Aorta (tissue), 5 donors: ENCODE data around the gene DCPS. TPM values are rescaled to one million over a fixed set of nuclear protein-coding genes. Genes with fewer than 3 reads are reported as not detected.
A peak's percentile ranks its signal among the peaks of the same experiment; 100 is the strongest.
"Not testable (repeated sequence)": the region's sequence is repeated elsewhere in the genome, so short reads cannot be mapped to it uniquely, and the experiment has no call there.

Experiments
- ATAC-seq: fragments of 200-7000 bp; cut with Tn5 transposase; one replicate; pipeline ENCODE4 v1.9.1; 2022; ENCODE audit warnings: moderate library complexity; ENCODE audit not compliant: low FRiP score
- DNase-seq, 2 donors: peaks; one replicate each; pipeline ENCODE4 v3.0.0-alpha.2; 2020
- H3K27ac ChIP-seq, 2 donors: one replicate each; pipeline ENCODE4 v1.5.1; 2013; ENCODE audit warnings: low read length in 2 of 2, mild to moderate bottlenecking in 2 of 2, moderate library complexity in 2 of 2, control low read depth in 1 of 2, inconsistent platforms in 1 of 2, low read depth in 1 of 2
- H3K27me3 ChIP-seq, 2 donors: one replicate each; pipeline ENCODE4 v1.6.1; 2013; ENCODE audit warnings: control low read depth in 1 of 2, low read length in 1 of 2, mild to moderate bottlenecking in 1 of 2, moderate library complexity in 1 of 2; ENCODE audit not compliant: insufficient read depth in 2 of 2, control insufficient read depth in 1 of 2
- H3K36me3 ChIP-seq, 2 donors: one replicate each; pipeline ENCODE4 v1.6.1; 2013; ENCODE audit warnings: control low read depth in 1 of 2, low read length in 1 of 2, mild to moderate bottlenecking in 1 of 2; ENCODE audit not compliant: insufficient read depth in 2 of 2, control insufficient read depth in 1 of 2
- H3K4me1 ChIP-seq, 2 donors: one replicate each; pipeline ENCODE4 v1.6.1; 2013; ENCODE audit warnings: low read length in 2 of 2, control low read depth in 1 of 2, mild to moderate bottlenecking in 1 of 2, moderate library complexity in 1 of 2; ENCODE audit not compliant: insufficient read depth in 2 of 2, control insufficient read depth in 1 of 2
- H3K4me3 ChIP-seq, 2 donors: one replicate each; pipeline ENCODE4 v1.5.1; 2013; ENCODE audit warnings: low read length in 2 of 2, control low read depth in 1 of 2, mild to moderate bottlenecking in 1 of 2
- H3K9me3 ChIP-seq: one replicate; pipeline ENCODE4 v1.6.1; 2013; ENCODE audit warnings: mild to moderate bottlenecking, low read length; ENCODE audit not compliant: control insufficient read depth
- WGBS, 2 donors: extraction: QIAGEN DNeasy Blood & Tissue Kit; methylation state at CpG; one replicate each; pipeline ENCODE4 v1.1.7; 2013; 5-methylcytosine and 5-hydroxymethylcytosine counted together
- intact Hi-C, 2 donors: fragments of 100-400 bp; cut with DNase I; formaldehyde crosslinking; loops; one replicate each; pipeline versions ENCODE4 v1.14.2 to v1.15.0; 2022
- polyA plus RNA-seq, 2 donors: library from polyadenylated mRNA; stranded (reverse); fragments of 200-250 nt; gene quantifications; one replicate each; pipeline ENCODE4 v1.2.3, GENCODE V29; 2013
- total RNA-seq, 2 donors: library from RNA; stranded (reverse); fragmentation: NEBNext Ultra II Directional; extraction: Animal tissue kit (Norgen Biotek cat#: 25700); gene quantifications; one replicate each; pipeline ENCODE4 v1.2.1, GENCODE V29; 2021
- donor health status: healthy with polysubstance abuse.
- donor health status: Bipolar disorder and iron deficiency.
- donor health status: DM: no; HTN: no; CAD: no.
- donor health status: DM: no; HTN: no; CAD: no.
- donor health status: DM: yes; HTN: yes; CAD: no.

DCPS gene
- total and polyA plus RNA-seq, 4 donors = 7.9 to 9.9 (median 9.3) TPM

DNA sequence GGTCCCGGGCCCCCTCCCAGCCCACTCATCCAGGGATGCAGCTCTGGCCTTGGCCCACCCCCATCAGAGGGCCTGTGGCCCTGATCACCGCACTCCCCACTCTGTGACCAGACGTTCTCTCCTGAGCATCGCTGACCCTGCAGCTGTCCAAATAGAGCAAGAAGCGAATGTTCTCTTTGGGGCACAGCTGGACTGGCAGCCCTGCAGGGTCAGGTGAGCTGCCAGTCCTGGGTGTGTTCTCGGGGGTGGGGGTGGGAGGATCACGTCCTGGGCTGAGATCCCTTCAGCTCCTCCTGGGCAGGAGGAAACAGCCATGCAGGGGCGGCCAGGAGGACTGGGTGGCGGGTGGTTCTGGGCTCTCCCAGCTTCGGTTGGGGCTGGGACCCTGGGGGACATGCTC, 78.1 kb downstream of the DCPS start:
- DNase-seq = peak in 1 of 2 donors; percentile 21
- intact Hi-C loops, H3K4me1 ChIP-seq, H3K27ac ChIP-seq, H3K4me3 ChIP-seq, H3K36me3 ChIP-seq, ATAC-seq, H3K9me3 ChIP-seq, H3K27me3 ChIP-seq: not testable (repeated sequence)
- WGBS, 2 donors = 73% methylated on average over 6 of the region's 10 CpGs

DNA sequence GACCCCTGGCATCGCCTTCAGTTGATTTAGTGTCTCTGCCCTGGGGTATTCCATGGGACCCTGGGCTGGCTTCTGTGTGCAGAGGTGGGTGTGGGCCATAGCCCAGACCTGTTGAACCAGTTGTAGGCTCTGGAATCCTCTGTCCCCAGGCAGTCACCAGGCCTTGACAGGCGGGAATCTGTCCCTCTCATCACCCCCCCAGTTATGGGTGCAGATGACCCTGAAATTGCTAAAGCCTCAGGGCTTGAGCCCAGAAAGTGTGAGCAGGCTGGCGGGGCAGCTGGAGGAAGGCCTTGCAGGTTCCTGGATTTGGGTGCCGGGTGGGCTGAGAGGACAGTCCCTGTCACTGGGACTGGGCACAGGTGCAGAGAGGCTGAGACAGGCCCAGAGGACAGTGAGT, 78.8 kb downstream of the DCPS start:
- 92 to 95% methylated on average over 3 to 4 of the region's 4 CpGs for WGBS, 2 donors
- DNase-seq = peak; percentile 15 to 37

DNA sequence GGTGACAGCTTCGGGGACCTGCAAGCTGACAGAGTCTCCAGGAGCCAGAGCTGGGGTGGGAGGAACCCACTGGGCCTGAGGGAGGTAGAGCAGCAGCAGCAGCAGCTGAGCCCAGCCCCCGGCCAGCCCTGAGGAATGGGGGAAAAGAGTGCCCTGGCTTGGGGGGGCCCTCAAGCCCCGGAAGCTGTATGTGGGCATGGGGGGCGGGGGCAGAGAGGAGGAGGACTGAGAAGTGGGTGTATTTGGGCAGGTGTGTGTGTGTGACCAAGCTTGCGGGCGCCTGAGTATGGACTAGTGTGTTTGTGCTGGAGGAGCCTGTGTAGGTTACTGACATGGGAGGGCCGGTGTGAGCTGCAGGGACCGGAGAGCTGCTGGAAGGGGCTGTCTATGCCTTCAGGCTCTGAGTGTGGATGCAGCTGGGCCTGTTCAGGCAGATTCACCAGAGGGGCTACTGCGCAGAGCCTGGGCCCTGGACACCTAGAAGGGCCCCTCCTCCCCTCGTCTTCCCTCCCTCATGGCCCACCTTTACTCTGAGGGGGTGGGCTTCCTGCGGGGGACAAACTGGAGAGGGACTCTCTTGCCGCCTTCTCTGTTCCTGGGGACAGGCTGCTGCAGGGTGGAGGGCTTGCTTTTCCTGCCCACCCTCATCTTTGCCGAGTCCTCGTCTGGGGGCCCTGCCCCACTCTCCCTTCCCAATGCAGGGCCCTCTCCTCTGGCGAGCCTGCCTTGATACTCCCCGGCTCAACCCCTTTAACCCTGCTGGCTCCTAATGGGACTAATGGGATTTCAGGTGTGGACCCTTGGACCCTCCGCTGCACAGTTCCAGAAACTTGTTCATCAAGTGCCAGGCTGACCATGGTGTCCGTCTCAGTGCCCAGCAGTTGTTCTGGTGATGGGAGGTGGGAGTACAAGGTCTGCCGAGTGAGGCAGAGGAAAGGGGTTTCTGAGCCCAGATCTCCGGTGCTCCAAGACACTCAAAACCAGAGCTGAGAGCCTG, 79.8 kb downstream of the DCPS start:
- intact Hi-C loops = no loop called here
- Histone ChIP-seq H3K4me3 (no peak overlapping the region), H3K27me3 (no peaks in the 10 kb centered on the region), H3K4me1 (no peaks in the 10 kb centered on the region), H3K36me3 (no peaks in the 10 kb centered on the region), H3K9me3 (no peaks in the 10 kb centered on the region), H3K27ac (no peak overlapping the region)
- WGBS, 2 donors = 84 to 86% methylated on average over 20 of the region's 20 CpGs
- peak; percentile 44 to 66 for DNase-seq
- ATAC-seq = no peak

More for the DNA sequence above, 78.8 kb downstream of the DCPS start:
- ATAC-seq, H3K36me3 ChIP-seq, H3K9me3 ChIP-seq, intact Hi-C loops, H3K4me1 ChIP-seq, H3K27me3 ChIP-seq, H3K4me3 ChIP-seq, H3K27ac ChIP-seq: not testable (repeated sequence)

DNA sequence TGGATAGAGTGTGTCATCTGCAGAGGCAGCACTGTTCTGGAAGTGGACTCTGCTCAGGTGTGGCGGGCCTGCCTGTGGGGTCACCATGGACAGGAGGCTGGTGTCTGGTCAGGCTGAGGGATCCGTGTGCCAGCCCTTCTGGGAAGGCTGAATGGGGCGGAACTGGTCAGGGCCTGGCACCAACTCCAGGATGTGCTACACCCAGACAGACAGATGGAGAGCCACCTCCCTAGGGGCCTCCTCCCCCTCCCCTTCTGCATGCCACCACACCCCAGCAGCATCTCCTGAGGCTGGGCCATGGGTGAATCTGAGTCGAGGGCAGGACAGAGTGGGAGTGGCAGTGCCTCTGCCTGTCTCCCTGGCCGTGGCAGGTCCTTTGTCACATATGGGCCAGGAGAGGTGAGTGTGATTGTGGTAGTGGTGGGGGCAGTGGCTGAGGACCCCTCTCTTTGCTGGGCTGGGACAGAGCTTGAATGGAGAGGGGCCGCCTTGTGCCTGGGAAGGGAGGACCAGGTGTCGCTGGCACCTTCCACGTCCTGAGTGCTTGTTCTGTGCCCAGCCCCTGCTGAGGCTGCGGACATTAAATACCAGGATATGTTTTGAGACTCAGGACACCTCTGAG, 80.7 kb downstream of the DCPS start:
- no peaks in the 10 kb centered on the region for H3K27me3 ChIP-seq
- no peaks in the 10 kb centered on the region for H3K4me1 ChIP-seq
- no peaks in the 10 kb centered on the region for H3K9me3 ChIP-seq
- DNase-seq = peak; percentile 34 to 37
- no peak for ATAC-seq
- no peaks in the 10 kb centered on the region for H3K36me3 ChIP-seq
- whole genome bisulfite sequencing, 2 donors = 91% methylated on average over 9 of the region's 9 CpGs
- no peak overlapping the region for H3K4me3 ChIP-seq
- no peak overlapping the region for H3K27ac ChIP-seq
- intact Hi-C loops = no loop called here

DNA sequence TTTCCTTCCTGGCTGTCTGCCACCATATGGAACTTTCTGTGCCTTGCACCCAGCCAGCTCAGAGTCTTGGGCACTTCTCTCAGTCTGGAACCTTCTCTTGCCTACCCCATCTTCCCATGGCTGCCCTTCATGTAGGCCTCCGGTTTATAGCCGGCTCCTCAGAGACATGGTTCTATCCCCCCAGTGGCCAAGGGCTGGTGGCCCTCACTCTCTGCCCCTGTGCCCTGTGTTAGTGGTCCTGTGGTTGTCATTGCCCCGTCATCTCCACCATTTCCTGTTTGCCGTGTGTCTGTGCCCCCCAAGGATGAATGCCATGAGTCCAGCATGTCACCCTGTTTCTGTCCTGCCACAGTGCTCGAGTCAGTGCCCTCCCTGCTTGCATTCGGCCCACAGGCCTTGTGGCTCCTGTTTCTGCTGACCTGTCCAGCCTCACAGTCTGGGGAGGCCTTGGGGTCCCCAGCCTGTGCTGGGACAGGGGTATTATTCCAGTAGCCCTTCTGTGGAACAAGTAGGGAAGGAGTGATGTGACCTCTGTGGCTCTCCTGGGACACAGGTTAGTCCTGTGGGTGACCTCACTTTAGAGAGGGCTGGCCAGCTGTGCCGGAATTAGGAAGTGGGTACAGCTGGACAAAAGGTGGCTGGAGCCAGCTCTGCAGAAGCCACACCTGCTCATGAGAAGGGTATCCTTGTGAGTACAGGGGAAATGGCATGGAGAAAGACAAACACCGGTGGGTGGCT, 82.3 kb downstream of the DCPS start:
- no peak for ATAC-seq

DNA sequence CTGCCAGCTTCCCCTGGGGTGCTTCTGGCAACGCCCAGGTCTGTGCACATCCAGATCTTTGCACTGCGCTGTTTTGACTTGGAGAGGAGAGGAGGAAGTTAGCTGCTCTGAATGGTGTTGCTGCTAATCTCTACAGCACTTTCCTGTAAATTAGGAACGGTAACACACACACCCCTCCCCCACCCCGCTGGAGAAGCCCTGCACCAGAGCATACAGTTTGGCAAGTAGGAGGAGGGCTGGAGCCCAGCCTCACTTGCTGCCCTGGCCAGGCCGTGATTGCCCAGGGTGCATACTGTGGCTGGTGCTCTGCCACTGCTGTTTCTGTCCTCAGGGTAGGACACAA, 82.8 kb downstream of the DCPS start:
- intact Hi-C loops, H3K27ac ChIP-seq, H3K27me3 ChIP-seq, H3K9me3 ChIP-seq, H3K4me1 ChIP-seq, H3K36me3 ChIP-seq, H3K4me3 ChIP-seq: not testable (repeated sequence)
- 12 to 15% methylated on average over 5 of the region's 5 CpGs for WGBS, 2 donors
- DNase-seq = peak; percentile 53 to 68
- ATAC-seq = peak; percentile 32

More for the DNA sequence above, 82.3 kb downstream of the DCPS start:
- Histone ChIP-seq H3K27me3 (no peaks in the 10 kb centered on the region), H3K27ac (no peak overlapping the region), H3K9me3 (no peaks in the 10 kb centered on the region), H3K4me1 (no peaks in the 10 kb centered on the region), H3K36me3 (no peaks in the 10 kb centered on the region), H3K4me3 (no peak overlapping the region)
- DNase-seq = peak; percentile 29 to 31
- intact Hi-C loops = no loop called here
- WGBS, 2 donors = 65 to 68% methylated on average over 7 to 8 of the region's 8 CpGs

DNA sequence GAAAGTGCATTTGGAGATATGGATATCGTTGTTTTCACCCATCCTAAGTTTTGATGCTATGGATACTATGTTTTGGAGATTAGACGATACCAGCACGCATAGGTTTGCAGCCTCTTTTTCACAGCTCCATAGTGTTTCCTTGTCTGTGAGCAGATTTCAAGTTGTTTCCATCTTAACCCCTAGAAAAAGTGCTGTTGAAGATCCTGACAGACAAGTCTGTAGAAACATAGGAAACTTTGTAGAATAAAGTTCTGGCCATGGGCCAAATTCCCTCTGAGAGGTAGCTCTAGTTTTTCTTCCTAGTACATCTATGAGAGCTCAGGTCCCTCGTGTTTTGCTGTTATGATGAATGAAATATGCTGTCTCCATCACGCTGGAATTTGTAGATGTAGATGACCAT, 84.0 kb downstream of the DCPS start:
- DNase-seq (no peak), ATAC-seq (no peak)
- Histone ChIP-seq H3K36me3 (no peaks in the 10 kb centered on the region), H3K4me1 (no peaks in the 10 kb centered on the region), H3K27me3 (no peaks in the 10 kb centered on the region), H3K9me3 (no peaks in the 10 kb centered on the region), H3K27ac (no peak overlapping the region), H3K4me3 (no peak overlapping the region)
- intact Hi-C loops = no loop called here
- WGBS, 2 donors = 84 to 91% methylated on average over 5 of the region's 5 CpGs

DNA sequence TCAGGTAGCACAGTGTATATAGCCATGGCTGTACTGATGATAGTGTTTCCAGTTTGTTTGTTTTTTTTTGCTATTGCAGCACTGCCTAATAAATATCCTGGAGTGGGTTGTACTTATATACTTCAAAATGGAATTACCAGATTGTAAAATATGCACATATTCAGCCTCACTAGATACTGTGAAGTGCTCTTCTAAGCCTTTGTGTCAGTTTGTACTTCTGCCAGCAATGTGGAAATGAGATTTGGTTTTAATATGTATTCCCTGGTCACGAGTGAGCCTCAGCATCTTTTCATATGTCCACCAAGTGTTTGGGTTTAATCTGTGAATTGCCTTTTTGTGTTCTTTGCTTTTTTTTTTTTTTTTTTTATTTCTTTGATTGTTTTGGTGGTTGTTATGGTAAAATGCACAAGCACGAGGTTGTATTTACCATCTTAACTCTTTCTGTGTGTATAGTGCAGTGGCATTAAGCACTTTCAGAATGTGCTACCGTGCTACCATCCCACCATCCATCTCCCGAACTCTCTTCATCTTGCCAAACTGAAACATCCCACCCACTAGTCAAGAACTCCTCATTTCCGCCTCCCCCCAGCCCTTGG, 86.5 kb downstream of the DCPS start:
- Histone ChIP-seq H3K4me1 (no peaks in the 10 kb centered on the region), H3K36me3 (no peaks in the 10 kb centered on the region), H3K4me3 (no peak overlapping the region), H3K27me3 (no peaks in the 10 kb centered on the region), H3K27ac (no peak overlapping the region), H3K9me3 (no peaks in the 10 kb centered on the region)
- intact Hi-C loops = no loop called here
- ATAC-seq (no peak), DNase-seq (no peak)
- WGBS, 2 donors = 73 to 77% methylated on average over 5 of the region's 5 CpGs
